Esophagus squamous epithelium (tissue), 5 donors: ENCODE data around the gene HELZ. TPM values are rescaled to one million over a fixed set of nuclear protein-coding genes. Genes with fewer than 3 reads are reported as not detected.

ENCODE experiments used
- DNase-seq: peaks from one replicate; lab custom pipeline; 2025; lab: John Stamatoyannopoulos, UW
- H3K27ac ChIP-seq, 4 donors: fragments of 200-600 bp; sonication (generic); one replicate each; pipeline ENCODE4 v1.5.1; 2016 to 2019; ENCODE audit warnings: mild to moderate bottlenecking in 1 of 4
- H3K27me3 ChIP-seq, 4 donors: fragments of 200-600 bp; sonication (generic); 1 replicate in 3 of 4; 2 replicates in 1 of 4; pipeline versions ENCODE4 v1.5.1 to v1.6.0; 2017 to 2021; ENCODE audit warnings: antibody characterized with exemption in 1 of 4
- H3K36me3 ChIP-seq, 3 donors: fragments of 200-600 bp; sonication (generic); one replicate each; pipeline ENCODE4 v1.5.1; 2016 to 2019
- H3K4me1 ChIP-seq, 3 donors: fragments of 200-600 bp; sonication (generic); one replicate each; pipeline ENCODE4 v1.5.1; 2017 to 2019
- H3K4me3 ChIP-seq, 4 donors: fragments of 200-600 bp; sonication (generic); 1 replicate in 3 of 4; 2 replicates in 1 of 4; pipeline ENCODE4 v1.5.1; 2016 to 2019; ENCODE audit warnings: mild to moderate bottlenecking in 2 of 4, moderate library complexity in 1 of 4
- H3K9me3 ChIP-seq, 3 donors: fragments of 200-600 bp; sonication (generic); one replicate each; pipeline ENCODE4 v1.5.1; 2016 to 2019
- CTCF ChIP-seq, 6 experiments: fragments of 450-650 bp in 4 of 6; fragments of 200-600 bp in 2 of 6; sonication (generic) in 2 of 6; IDR thresholded peaks; one replicate each; pipeline ENCODE4 v1.5.1; 2016 to 2019; ENCODE audit warnings: antibody characterized with exemption in 6 of 6, mild to moderate bottlenecking in 4 of 6, moderate library complexity in 4 of 6
- POLR2A ChIP-seq, 4 donors: fragments of 450-650 bp; IDR thresholded peaks; one replicate each; pipeline ENCODE4 v1.6.1; 2017; ENCODE audit warnings: antibody characterized with exemption in 4 of 4, mild to moderate bottlenecking in 4 of 4, moderate library complexity in 3 of 4
- WGBS, 2 donors: methylation state at CpG; one replicate each; pipeline ENCODE4 v1.1.5; 2018; 5-methylcytosine and 5-hydroxymethylcytosine counted together
- intact Hi-C: fragments of 100-400 bp; cut with DNase I; formaldehyde crosslinking; loops from one replicate; pipeline ENCODE4 v1.15.0; 2022
- total RNA-seq, 4 donors: library from RNA; depleted of rRNA; stranded (reverse); fragments of >200 nt; gene quantifications; one replicate each; pipeline ENCODE4 v1.1.0, GENCODE V29; 2016
- donor health status: DM: yes; HTN: yes; CAD: no.

HELZ gene
- total RNA-seq, 4 donors from 2014 or later: 11.4 to 42.5 (median 26.8) TPM

- H3K27me3 ChIP-seq: no peaks in the 10 kb centered on the region
- H3K9me3 ChIP-seq: no peaks in the 10 kb centered on the region
- no peak overlapping the region for H3K4me3 ChIP-seq
- H3K27ac ChIP-seq: no peak overlapping the region
- no peaks in the 10 kb centered on the region for H3K4me1 ChIP-seq
- intact Hi-C loops: no loop called here
- no peak for DNase-seq
- TF ChIP-seq POLR2A (IDR thresholded peaks at IDR 0.05) (no peak), CTCF (IDR thresholded peaks at IDR 0.05) (no peak)
- no peaks in the 10 kb centered on the region for H3K36me3 ChIP-seq
- 60 to 72% methylated on average over 11 of the region's 11 CpGs for WGBS, 2 donors
Observed at GRCh38 chr17:67035131-67036083, 209.6 kb downstream of the HELZ start.

- H3K4me1 ChIP-seq: no peaks in the 10 kb centered on the region
- H3K36me3 ChIP-seq: no peaks in the 10 kb centered on the region
- H3K9me3 ChIP-seq: no peaks in the 10 kb centered on the region
- no peak for TF ChIP-seq POLR2A (IDR thresholded peaks at IDR 0.05)
- TF ChIP-seq CTCF (IDR thresholded peaks at IDR 0.05): no peak
- WGBS, 2 donors: 40 to 64% methylated on average over 1 to 2 of the region's 9 CpGs
- no peaks in the 10 kb centered on the region for H3K27me3 ChIP-seq
- no peak overlapping the region for H3K27ac ChIP-seq
- no peak overlapping the region for H3K4me3 ChIP-seq
- DNase-seq: no peak
- intact Hi-C loops: no loop called here
Observed at GRCh38 chr17:67033613-67034012, 211.4 kb downstream of the HELZ start.

- no peak for TF ChIP-seq POLR2A (IDR thresholded peaks at IDR 0.05)
- TF ChIP-seq CTCF (IDR thresholded peaks at IDR 0.05): no peak
- no peaks in the 10 kb centered on the region for H3K9me3 ChIP-seq
- no peak for DNase-seq
- H3K27me3 ChIP-seq: no peaks in the 10 kb centered on the region
- WGBS, 2 donors: 77 to 88% methylated on average over 10 to 11 of the region's 13 CpGs
- H3K36me3 ChIP-seq: no peaks in the 10 kb centered on the region
- no peak overlapping the region for H3K27ac ChIP-seq
- intact Hi-C loops: no loop called here
- H3K4me3 ChIP-seq: no peak overlapping the region
- no peaks in the 10 kb centered on the region for H3K4me1 ChIP-seq
Observed at GRCh38 chr17:67032985-67033384, 212.0 kb downstream of the HELZ start.

GRCh38 chr17:67032382-67032781 is 212.6 kb downstream of the HELZ start:
- WGBS, 2 donors: 92 to 100% methylated on average over 2 to 12 of the region's 14 CpGs
- H3K27ac ChIP-seq: no peak overlapping the region
- no peaks in the 10 kb centered on the region for H3K36me3 ChIP-seq
- H3K4me3 ChIP-seq: no peak overlapping the region
- no peak for DNase-seq
- intact Hi-C loops: no loop called here
- no peak for TF ChIP-seq POLR2A (IDR thresholded peaks at IDR 0.05)
- TF ChIP-seq CTCF (IDR thresholded peaks at IDR 0.05): no peak
- H3K9me3 ChIP-seq: no peaks in the 10 kb centered on the region
- H3K27me3 ChIP-seq: no peaks in the 10 kb centered on the region
- no peaks in the 10 kb centered on the region for H3K4me1 ChIP-seq

GRCh38 chr17:67030641-67031040 is 214.4 kb downstream of the HELZ start:
- H3K27ac ChIP-seq: no peak overlapping the region
- no peaks in the 10 kb centered on the region for H3K4me1 ChIP-seq
- no peaks in the 10 kb centered on the region for H3K36me3 ChIP-seq
- intact Hi-C loops: no loop called here
- H3K9me3 ChIP-seq: no peaks in the 10 kb centered on the region
- no peak for TF ChIP-seq CTCF (IDR thresholded peaks at IDR 0.05)
- TF ChIP-seq POLR2A (IDR thresholded peaks at IDR 0.05): no peak
- peaks cover 0 to 10% (median 0%) of the 10 kb centered on the region in 4 donors for H3K27me3 ChIP-seq
- no peak overlapping the region for H3K4me3 ChIP-seq
- DNase-seq: no peak
- 80 to 82% methylated on average over 8 to 9 of the region's 21 CpGs for WGBS, 2 donors
